GM23248 (cell line): ENCODE data around the gene CD6. TPM values are rescaled to one million over a fixed set of nuclear protein-coding genes. Genes with fewer than 3 reads are reported as not detected.

ENCODE experiments used
- DNase-seq: peaks from one replicate; pipeline ENCODE4 v3.0.0-alpha.2; 2015
- H2AFZ ChIP-seq: fragments of 200-600 bp; sonication (generic); 2 replicates; pipeline ENCODE4 v1.6.1; 2016; ENCODE audit warnings: antibody characterized with exemption
- H3F3A ChIP-seq: fragments of 200-600 bp; sonication (generic); 2 replicates; pipeline ENCODE4 v1.6.1; 2016; ENCODE audit warnings: mild to moderate bottlenecking, antibody characterized with exemption, mixed run types; ENCODE audit not compliant: insufficient read depth
- H3K27ac ChIP-seq: fragments of 200-600 bp; sonication (generic); 2 replicates; pipeline ENCODE4 v1.5.1; 2016; ENCODE audit warnings: mild to moderate bottlenecking
- H3K27me3 ChIP-seq: fragments of 200-600 bp; sonication (generic); replicated peaks from 2 replicates; pipeline ENCODE4 v1.6.1; 2016; ENCODE audit warnings: mild to moderate bottlenecking; ENCODE audit not compliant: insufficient read depth
- H3K36me3 ChIP-seq: fragments of 200-600 bp; sonication (generic); 2 replicates; pipeline ENCODE4 v1.6.1; 2016; ENCODE audit warnings: low read depth, mild to moderate bottlenecking
- H3K4me1 ChIP-seq: fragments of 200-600 bp; sonication (generic); 2 replicates; pipeline ENCODE4 v1.6.1; 2016; ENCODE audit warnings: mild to moderate bottlenecking; ENCODE audit not compliant: insufficient read depth
- H3K4me2 ChIP-seq: fragments of 200-600 bp; sonication (generic); one replicate; pipeline ENCODE4 v1.6.1; 2016; ENCODE audit warnings: mild to moderate bottlenecking; ENCODE audit not compliant: unreplicated experiment
- H3K4me3 ChIP-seq: fragments of 200-600 bp; sonication (generic); 2 replicates; pipeline ENCODE4 v1.5.1; 2016; ENCODE audit warnings: mild to moderate bottlenecking
- H3K79me2 ChIP-seq: fragments of 200-600 bp; sonication (generic); 2 replicates; pipeline ENCODE4 v1.6.1; 2016; ENCODE audit warnings: mild to moderate bottlenecking; ENCODE audit not compliant: insufficient read depth
- H3K9ac ChIP-seq: fragments of 200-600 bp; sonication (generic); 2 replicates; pipeline ENCODE4 v1.6.1; 2016; ENCODE audit warnings: mild to moderate bottlenecking
- H3K9me2 ChIP-seq: fragments of 200-600 bp; sonication (generic); 2 replicates; pipeline ENCODE4 v1.6.1; 2016; ENCODE audit warnings: mixed run types, mild to moderate bottlenecking, moderate library complexity; ENCODE audit not compliant: insufficient read depth
- H3K9me3 ChIP-seq: fragments of 200-600 bp; sonication (generic); one replicate; pipeline ENCODE4 v1.6.1; 2017; ENCODE audit warnings: low read depth
- H4K20me1 ChIP-seq: fragments of 200-600 bp; sonication (generic); 2 replicates; pipeline ENCODE4 v1.6.0; 2016; ENCODE audit not compliant: insufficient read depth
- EZH2 ChIP-seq: fragments of 200-600 bp; sonication (generic); IDR thresholded peaks from 2 replicates; pipeline ENCODE4 v1.6.1; 2018; ENCODE audit warnings: antibody characterized with exemption, mild to moderate bottlenecking; ENCODE audit not compliant: insufficient read depth, poor library complexity, severe bottlenecking
- EZH2phosphoT487 ChIP-seq: fragments of 200-600 bp; sonication (generic); IDR thresholded peaks from 2 replicates; pipeline ENCODE4 v1.6.1; 2018; ENCODE audit warnings: antibody characterized with exemption, moderate library complexity, mild to moderate bottlenecking, low read depth; ENCODE audit not compliant: insufficient read depth
- WGBS, 2 experiments: methylation state at CpG; one replicate each; pipeline ENCODE4 v1.1.6; 2015 to 2017; ENCODE audit warnings: low lambda C conversion rate in 2 of 2, low coverage in 1 of 2; ENCODE audit errors: missing lambda C conversion rate in 2 of 2; 5-methylcytosine and 5-hydroxymethylcytosine counted together
- in situ Hi-C: fragments of 300-500 bp; cut with MboI; formaldehyde crosslinking; loops from 2 replicates; pipeline ENCODE4 v1.15.0; 2020
- polyA plus RNA-seq: library from polyadenylated mRNA; unstranded; fragments of >200 nt; fragmentation: Nextera tagmentation; extraction: Ambion mirVana; gene quantifications from 2 replicates; pipeline ENCODE4 v1.2.1, GENCODE V29; 2016
- total RNA-seq: library from RNA; depleted of rRNA; stranded (reverse); fragments of >200 nt; shearing (Covaris generic); gene quantifications from 2 replicates; pipeline ENCODE4 v1.2.3, GENCODE V29; 2014

Gene CD6
- total and polyA plus RNA-seq, 2 experiments from 2014 or later: not detected

DNA sequence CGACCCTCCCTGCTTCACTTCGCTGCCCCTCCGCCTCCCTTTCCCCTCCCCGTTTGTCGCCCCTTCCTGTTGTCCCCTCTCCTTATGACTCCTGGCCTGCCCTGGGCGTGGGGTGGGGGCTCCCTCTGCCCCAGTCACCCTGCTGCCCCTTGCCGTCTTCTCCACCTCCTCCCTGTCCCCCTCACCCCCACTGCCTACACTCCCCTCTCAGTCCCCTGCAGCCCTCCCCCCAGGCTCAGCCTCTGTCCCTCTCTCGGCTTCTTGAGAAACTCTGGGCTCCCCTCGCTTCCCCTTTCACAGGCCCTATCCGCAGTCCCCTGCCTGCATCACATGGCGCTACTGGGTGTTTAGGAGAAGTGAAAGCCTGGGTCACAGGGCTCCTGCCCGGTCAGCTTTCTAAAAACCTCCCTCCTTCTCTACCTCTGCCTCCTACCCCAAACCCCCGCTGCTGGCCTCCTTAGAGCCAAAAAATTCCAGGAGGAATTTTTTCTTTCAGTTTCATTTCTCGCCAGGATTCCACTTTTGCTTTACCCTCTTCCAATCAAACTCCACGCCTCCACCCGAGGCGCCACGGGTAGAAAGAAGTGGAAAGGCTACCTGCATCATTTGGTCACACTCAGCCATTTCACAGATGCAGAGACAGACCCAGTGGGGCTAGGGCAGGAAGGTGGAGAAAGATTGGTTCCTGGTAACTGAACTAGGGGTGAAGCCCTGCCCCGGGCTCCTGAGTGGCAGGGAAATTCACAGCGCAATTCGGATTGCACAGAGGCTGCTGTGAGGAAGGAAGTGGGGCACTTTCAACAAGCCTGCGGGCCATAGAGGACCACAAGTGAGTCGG, 19.4 kb upstream of the CD6 start, which contains the start of gene SLC15A3:
SLC15A3 (minus strand) TSS at position 273 of the 838 bp plus-strand sequence. CDS start 625 bp downstream, outside the sequence.
- H3K9ac ChIP-seq: peak within 1 kb of the TSS; percentile 74
- in situ Hi-C loops: no loop called here
- no peaks in the 10 kb centered on the region for H3K4me1 ChIP-seq
- 2 to 4% methylated on average over 15 to 23 of the region's 23 CpGs for WGBS, 2 experiments
- no peaks in the 10 kb centered on the region for H3K36me3 ChIP-seq
- peak within 1 kb of the TSS; percentile 75 for H3K4me3 ChIP-seq
- no peaks in the 10 kb centered on the region for H3F3A ChIP-seq
- DNase-seq: peak; percentile 66
- no peaks in the 10 kb centered on the region for H3K27me3 ChIP-seq
- no peak within 1 kb of the TSS for H3K27ac ChIP-seq
- H4K20me1 ChIP-seq: no peaks in the 10 kb centered on the region
- TF ChIP-seq EZH2 (no peak), EZH2phosphoT487 (no peak)
- no peaks in the 10 kb centered on the region for H3K9me2 ChIP-seq
- no peaks in the 10 kb centered on the region for H3K79me2 ChIP-seq
- peak within 1 kb of the TSS; percentile 98 for H2AFZ ChIP-seq
- H3K9me3 ChIP-seq: no peaks in the 10 kb centered on the region
- H3K4me2 ChIP-seq: peak within 1 kb of the TSS; percentile 82

- TF ChIP-seq EZH2 (no peak), EZH2phosphoT487 (no peak)
- no peak overlapping the region for H3K27ac ChIP-seq
- peak overlapping the region; percentile 74 for H3K9ac ChIP-seq
- in situ Hi-C loops: no loop called here
- no peaks in the 10 kb centered on the region for H3K9me2 ChIP-seq
- H2AFZ ChIP-seq: peak overlapping the region; percentile 98
- no peak for DNase-seq
- peak overlapping the region; percentile 75 for H3K4me3 ChIP-seq
- no peaks in the 10 kb centered on the region for H3F3A ChIP-seq
- no peaks in the 10 kb centered on the region for H3K79me2 ChIP-seq
- no peaks in the 10 kb centered on the region for H4K20me1 ChIP-seq
- WGBS, 2 experiments: 23 to 26% methylated on average over 3 of the region's 3 CpGs
- H3K27me3 ChIP-seq: no peaks in the 10 kb centered on the region
- H3K4me2 ChIP-seq: no peak overlapping the region
- no peaks in the 10 kb centered on the region for H3K36me3 ChIP-seq
- no peaks in the 10 kb centered on the region for H3K9me3 ChIP-seq
- no peaks in the 10 kb centered on the region for H3K4me1 ChIP-seq
These were observed 18.7 kb upstream of the CD6 start for GRCh38 chr11:60952742-60953170.

- Histone ChIP-seq H3K4me1 (no peaks in the 10 kb centered on the region), H3K9me2 (no peaks in the 10 kb centered on the region), H3K9ac (no peak overlapping the region), H3K4me2 (no peak overlapping the region), H3K36me3 (no peaks in the 10 kb centered on the region), H3K79me2 (no peaks in the 10 kb centered on the region), H3F3A (no peaks in the 10 kb centered on the region), H3K9me3 (no peaks in the 10 kb centered on the region), H4K20me1 (no peaks in the 10 kb centered on the region), H3K27me3 (no peaks in the 10 kb centered on the region), H3K27ac (no peak overlapping the region), H2AFZ (no peak overlapping the region), H3K4me3 (no peak overlapping the region)
- DNase-seq: peak; percentile 30
- 81 to 86% methylated on average over 6 of the region's 6 CpGs for WGBS, 2 experiments
- in situ Hi-C loops: no loop called here
- TF ChIP-seq EZH2 (no peak), EZH2phosphoT487 (no peak)
These were observed 17.7 kb upstream of the CD6 start for GRCh38 chr11:60953781-60954180.

DNA sequence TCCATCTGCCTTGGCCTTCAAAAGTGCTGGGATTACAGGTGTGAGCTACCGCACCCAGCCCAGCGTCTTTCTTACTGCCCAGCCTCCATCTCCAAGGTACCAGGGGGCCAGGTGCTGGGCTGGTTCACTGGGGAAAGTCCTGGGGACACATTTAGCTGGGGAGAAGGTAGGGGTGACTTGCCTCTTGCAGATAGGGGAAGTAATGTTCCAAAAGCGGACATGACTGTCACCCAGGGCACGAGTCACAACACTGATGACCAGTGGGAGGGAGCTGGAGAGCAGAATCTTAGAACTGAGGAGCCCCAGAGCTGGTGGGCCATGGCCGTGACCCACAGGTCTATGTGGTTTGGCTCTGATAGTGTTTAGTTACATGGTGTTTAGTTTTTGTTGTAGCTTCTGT, 17.1 kb upstream of the CD6 start:
- Histone ChIP-seq H2AFZ (no peak overlapping the region), H3K9me2 (no peaks in the 10 kb centered on the region), H3K9me3 (no peaks in the 10 kb centered on the region), H3K4me3 (no peak overlapping the region), H3K27ac (no peak overlapping the region), H4K20me1 (no peaks in the 10 kb centered on the region), H3K27me3 (no peaks in the 10 kb centered on the region), H3K4me1 (no peaks in the 10 kb centered on the region), H3F3A (no peaks in the 10 kb centered on the region), H3K36me3 (no peaks in the 10 kb centered on the region), H3K4me2 (no peak overlapping the region), H3K9ac (no peak overlapping the region), H3K79me2 (no peaks in the 10 kb centered on the region)
- TF ChIP-seq EZH2phosphoT487: no peak
- TF ChIP-seq EZH2: no peak
- WGBS, 2 experiments: 75 to 84% methylated on average over 5 of the region's 5 CpGs
- no peak for DNase-seq
- in situ Hi-C loops: no loop called here

- Histone ChIP-seq H3K27ac (no peak overlapping the region), H3K4me3 (no peak overlapping the region), H3K79me2 (no peaks in the 10 kb centered on the region), H3K36me3 (no peaks in the 10 kb centered on the region), H4K20me1 (no peaks in the 10 kb centered on the region), H3F3A (no peaks in the 10 kb centered on the region), H3K4me1 (no peaks in the 10 kb centered on the region), H3K9me2 (no peaks in the 10 kb centered on the region), H3K4me2 (no peak overlapping the region), H3K9me3 (no peaks in the 10 kb centered on the region), H2AFZ (no peak overlapping the region), H3K27me3 (peaks cover 10% of the 10 kb centered on the region; the same call in 1 of the 2 replicates), H3K9ac (no peak overlapping the region)
- in situ Hi-C loops: no loop called here
- no peak for DNase-seq
- 69 to 72% methylated on average over 5 of the region's 5 CpGs for WGBS, 2 experiments
- no peak for TF ChIP-seq EZH2
- no peak for TF ChIP-seq EZH2phosphoT487
These were observed 15.9 kb upstream of the CD6 start for GRCh38 chr11:60955571-60955970.
